Breast epithelium (tissue), 4 donors: Measurements from ENCODE around the gene OSBPL1A. TPM values are rescaled to one million over a fixed set of nuclear protein-coding genes. Genes with fewer than 3 reads are reported as not detected.

Source experiments
- DNase-seq, 2 donors: peaks; one replicate each; pipeline ENCODE4 v3.0.0-alpha.2; 2019; ENCODE audit warnings: low spot score in 2 of 2
- H3K27ac ChIP-seq, 2 donors: fragments of 200-600 bp; sonication (generic) in 1 of 2; one replicate each; pipeline ENCODE4 v1.5.1; 2016 to 2019; ENCODE audit warnings: mild to moderate bottlenecking in 1 of 2
- H3K27me3 ChIP-seq, 2 donors: fragments of 200-600 bp; sonication (generic) in 1 of 2; one replicate each; pipeline versions ENCODE4 v1.5.1 to v1.6.0; 2017 to 2019; ENCODE audit warnings: control low read depth in 1 of 2, mild to moderate bottlenecking in 1 of 2
- H3K36me3 ChIP-seq: fragments of 200-600 bp; one replicate; pipeline ENCODE4 v1.5.1; 2019
- H3K4me1 ChIP-seq, 2 donors: fragments of 200-600 bp; sonication (generic); one replicate each; pipeline ENCODE4 v1.5.1; 2016 to 2019; ENCODE audit warnings: control low read depth in 1 of 2
- H3K4me3 ChIP-seq, 3 donors: fragments of 200-600 bp; sonication (generic); 1 replicate in 2 of 3; 2 replicates in 1 of 3; pipeline ENCODE4 v1.5.1; 2016 to 2019; ENCODE audit warnings: mild to moderate bottlenecking in 3 of 3, moderate library complexity in 2 of 3
- H3K9me3 ChIP-seq, 2 donors: fragments of 200-600 bp; sonication (generic) in 1 of 2; one replicate each; pipeline ENCODE4 v1.5.1; 2016 to 2019; ENCODE audit warnings: control low read depth in 1 of 2
- CTCF ChIP-seq, 3 donors: fragments of 450-650 bp; IDR thresholded peaks; one replicate each; pipeline ENCODE4 v1.5.1; 2016 to 2017; ENCODE audit warnings: antibody characterized with exemption in 3 of 3, mild to moderate bottlenecking in 3 of 3, moderate library complexity in 3 of 3
- POLR2A ChIP-seq: fragments of 450-650 bp; IDR thresholded peaks from one replicate; pipeline ENCODE4 v1.6.1; 2016; ENCODE audit warnings: antibody characterized with exemption, mild to moderate bottlenecking, moderate library complexity
- POLR2AphosphoS5 ChIP-seq, 3 donors: sonication (generic); formaldehyde crosslinking; IDR thresholded peaks; one replicate each; pipeline ENCODE4 v1.6.1; 2017; ENCODE audit warnings: antibody characterized with exemption in 3 of 3
- intact Hi-C: fragments of 100-400 bp; cut with DNase I; formaldehyde crosslinking; loops from one replicate; pipeline ENCODE4 v1.15.1; 2023; ENCODE audit warnings: low total_unique reads
- total RNA-seq, 3 donors: library from RNA; depleted of rRNA; stranded (reverse); fragments of >200 nt; gene quantifications; one replicate each; pipeline ENCODE4 v1.1.0, GENCODE V29; 2016

The OSBPL1A gene
- total RNA-seq, 3 donors from 2014 or later = 61.1 to 84.3 (median 77.0) TPM

- Histone ChIP-seq H3K27me3 (no peaks in the 10 kb centered on the region), H3K27ac (no peak overlapping the region), H3K4me1 (no peaks in the 10 kb centered on the region), H3K36me3 (no peaks in the 10 kb centered on the region), H3K9me3 (no peaks in the 10 kb centered on the region), H3K4me3 (no peak overlapping the region)
- DNase-seq = no peak
- intact Hi-C loops = no loop called here
- TF ChIP-seq CTCF (IDR thresholded peaks at IDR 0.05) (no peak), POLR2A (no peak), POLR2AphosphoS5 (IDR thresholded peaks at IDR 0.05) (no peak)
These were observed 149.3 kb downstream of the OSBPL1A start for GRCh38 chr18:24248359-24248758.

- H3K9me3 ChIP-seq = no peaks in the 10 kb centered on the region
- intact Hi-C loops = no loop called here
- H3K27me3 ChIP-seq = no peaks in the 10 kb centered on the region
- H3K36me3 ChIP-seq = no peaks in the 10 kb centered on the region
- no peaks in the 10 kb centered on the region for H3K4me1 ChIP-seq
- TF ChIP-seq POLR2A (no peak), POLR2AphosphoS5 (IDR thresholded peaks at IDR 0.05) (no peak), CTCF (IDR thresholded peaks at IDR 0.05) (no peak)
- no peak for DNase-seq
- H3K27ac ChIP-seq = no peak overlapping the region
- H3K4me3 ChIP-seq = no peak overlapping the region
These were observed 151.5 kb downstream of the OSBPL1A start for GRCh38 chr18:24246143-24246542.

- no peak overlapping the region for H3K4me3 ChIP-seq
- intact Hi-C loops = no loop called here
- H3K36me3 ChIP-seq = no peaks in the 10 kb centered on the region
- no peaks in the 10 kb centered on the region for H3K27me3 ChIP-seq
- TF ChIP-seq POLR2A (no peak), CTCF (IDR thresholded peaks at IDR 0.05) (no peak), POLR2AphosphoS5 (IDR thresholded peaks at IDR 0.05) (no peak)
- no peaks in the 10 kb centered on the region for H3K4me1 ChIP-seq
- DNase-seq = no peak
- H3K9me3 ChIP-seq = no peaks in the 10 kb centered on the region
- no peak overlapping the region for H3K27ac ChIP-seq
These were observed 152.9 kb downstream of the OSBPL1A start for GRCh38 chr18:24244698-24245097.

GRCh38 chr18:24243677-24244076, 153.9 kb downstream of the OSBPL1A start:
- no peak for TF ChIP-seq POLR2AphosphoS5 (IDR thresholded peaks at IDR 0.05)
- no peak for TF ChIP-seq POLR2A
- TF ChIP-seq CTCF (IDR thresholded peaks at IDR 0.05) = no peak
- no peak overlapping the region for H3K4me3 ChIP-seq
- intact Hi-C loops = no loop called here

GRCh38 chr18:24239341-24239740, 158.3 kb downstream of the OSBPL1A start:
- no peaks in the 10 kb centered on the region for H3K27me3 ChIP-seq
- H3K27ac ChIP-seq = no peak overlapping the region
- no peak overlapping the region for H3K4me3 ChIP-seq
- intact Hi-C loops = no loop called here
- TF ChIP-seq POLR2AphosphoS5 (IDR thresholded peaks at IDR 0.05) (no peak), CTCF (IDR thresholded peaks at IDR 0.05) (no peak), POLR2A (no peak)
- no peak for DNase-seq
- no peaks in the 10 kb centered on the region for H3K9me3 ChIP-seq
- H3K4me1 ChIP-seq = no peaks in the 10 kb centered on the region
- no peaks in the 10 kb centered on the region for H3K36me3 ChIP-seq

More at GRCh38 chr18:24243677-24244076, 153.9 kb downstream of the OSBPL1A start:
- no peak for DNase-seq
- H3K4me1 ChIP-seq = no peaks in the 10 kb centered on the region
- no peak overlapping the region for H3K27ac ChIP-seq
- no peaks in the 10 kb centered on the region for H3K9me3 ChIP-seq
- H3K27me3 ChIP-seq = no peaks in the 10 kb centered on the region
- H3K36me3 ChIP-seq = no peaks in the 10 kb centered on the region
